PC-3 (cell line): ENCODE results near the gene OSBPL7. TPM values are rescaled to one million over a fixed set of nuclear protein-coding genes. Genes with fewer than 3 reads are reported as not detected.

ENCODE experiments used
- ATAC-seq: fragments of 200-7000 bp; cut with Tn5 transposase; 2 replicates; pipeline ENCODE4 v1.9.1; 2020; ENCODE audit warnings: mild to moderate bottlenecking, moderate library complexity
- BruUV-seq: library from RNA; stranded (reverse); fragments of 400-500 nt; replicated peaks from 2 replicates; lab custom pipeline; 2021; lab: Mats Ljungman, UMichigan
- CTCF ChIA-PET: fragments of 300-600 bp; sonication (Branson Sonifier 250); formaldehyde crosslinking; loops from one replicate; lab custom pipeline; 2022; ENCODE audit warnings: antibody characterized with exemption; lab: Charles Lee
- POLR2A ChIA-PET: fragments of 300-600 bp; sonication (Branson Sonifier 250); formaldehyde crosslinking; loops from one replicate; lab custom pipeline; 2022; ENCODE audit warnings: antibody characterized with exemption; ENCODE audit not compliant: unreplicated experiment; lab: Charles Lee
- DNase-seq: peaks from one replicate; pipeline ENCODE4 v3.0.0-alpha.2; 2015
- H2AFZ ChIP-seq: fragments of 300-600 bp; sonication (generic); 2 replicates; pipeline ENCODE4 v1.6.0; 2016; ENCODE audit warnings: antibody characterized with exemption, low read length
- H3F3A ChIP-seq: fragments of 300-600 bp; sonication (generic); one replicate; pipeline ENCODE4 v1.6.0; 2017; ENCODE audit warnings: antibody characterized with exemption, low read length, control low read depth, mild to moderate bottlenecking; ENCODE audit not compliant: unreplicated experiment
- H3K27ac ChIP-seq: fragments of 300-600 bp; sonication (generic); 2 replicates; pipeline ENCODE4 v1.5.1; 2016; ENCODE audit warnings: mild to moderate bottlenecking, low read length
- H3K27me3 ChIP-seq: fragments of 300-600 bp; sonication (generic); 2 replicates; pipeline ENCODE4 v1.6.1; 2016; ENCODE audit warnings: low read length, mixed read lengths
- H3K36me3 ChIP-seq: fragments of 300-600 bp; sonication (generic); 2 replicates; pipeline ENCODE4 v1.6.1; 2016; ENCODE audit warnings: low read depth, mixed run types, low read length, mixed read lengths
- H3K4me1 ChIP-seq: fragments of 300-600 bp; sonication (generic); 2 replicates; pipeline ENCODE4 v1.5.1; 2016; ENCODE audit warnings: low read length; ENCODE audit not compliant: insufficient read depth
- H3K4me2 ChIP-seq: fragments of 300-600 bp; sonication (generic); 2 replicates; pipeline ENCODE4 v1.6.0; 2016; ENCODE audit warnings: low read length
- H3K4me3 ChIP-seq: fragments of 300-600 bp; sonication (generic); 2 replicates; pipeline ENCODE4 v1.5.1; 2016; ENCODE audit warnings: mild to moderate bottlenecking, low read length, mixed read lengths
- H3K79me2 ChIP-seq: fragments of 300-600 bp; sonication (generic); 2 replicates; pipeline ENCODE4 v1.6.1; 2017; ENCODE audit warnings: low read length, mixed read lengths
- H3K9ac ChIP-seq: fragments of 300-600 bp; sonication (generic); 2 replicates; pipeline ENCODE4 v1.6.0; 2016; ENCODE audit warnings: mild to moderate bottlenecking, low read length
- H3K9me2 ChIP-seq: fragments of 300-600 bp; sonication (generic); replicated peaks from 2 replicates; pipeline ENCODE4 v1.6.1; 2016; ENCODE audit warnings: mixed run types, low read length, mixed read lengths
- H3K9me3 ChIP-seq: fragments of 300-600 bp; sonication (generic); 2 replicates; pipeline ENCODE4 v1.6.1; 2016; ENCODE audit warnings: low read length, mixed read lengths
- H4K20me1 ChIP-seq: fragments of 300-600 bp; sonication (generic); 2 replicates; pipeline ENCODE4 v1.6.1; 2016; ENCODE audit warnings: low read length, mixed read lengths
- CTCF ChIP-seq: fragments of 300-600 bp; sonication (generic); conservative IDR thresholded peaks from 2 replicates; pipeline ENCODE4 v1.5.1; 2017; ENCODE audit warnings: antibody characterized with exemption, low read depth, mild to moderate bottlenecking, low read length
- EZH2 ChIP-seq: fragments of 300-600 bp; sonication (generic); IDR thresholded peaks from one replicate; pipeline ENCODE4 v1.6.1; 2017; ENCODE audit warnings: antibody characterized with exemption, mild to moderate bottlenecking, low read length; ENCODE audit not compliant: unreplicated experiment
- EZH2phosphoT487 ChIP-seq: fragments of 300-600 bp; sonication (generic); IDR thresholded peaks from 2 replicates; pipeline ENCODE4 v1.6.1; 2018; ENCODE audit warnings: mild to moderate bottlenecking, antibody characterized with exemption, low read length, borderline replicate concordance
- intact Hi-C: fragments of 100-400 bp; cut with micrococcal nuclease; formaldehyde crosslinking; loops from 2 replicates; pipeline ENCODE4 v1.9.0; 2023
- total RNA-seq: library from RNA; depleted of rRNA; stranded (reverse); fragments of >200 nt; gene quantifications from 2 replicates; pipeline ENCODE4 v1.2.3, GENCODE V29; 2014

OSBPL7 gene
- total RNA-seq, 1 experiment from 2014 or later: 22.1 TPM

GRCh38 chr17:47836601-47837000, 15.0 kb upstream of the OSBPL7 start:
- TF ChIP-seq EZH2phosphoT487: no peak
- TF ChIP-seq CTCF: no peak
- no peak for TF ChIP-seq EZH2
- Histone ChIP-seq H3K36me3 (no peaks in the 10 kb centered on the region; the same call in 1 of the 2 replicates), H3K27me3 (no peaks in the 10 kb centered on the region), H3K4me3 (no peak overlapping the region), H3K9ac (no peak overlapping the region), H3F3A (no peaks in the 10 kb centered on the region), H3K9me2 (no peaks in the 10 kb centered on the region), H3K4me1 (peaks cover 26% of the 10 kb centered on the region), H4K20me1 (no peaks in the 10 kb centered on the region), H3K79me2 (peaks cover 17% of the 10 kb centered on the region), H3K4me2 (no peak overlapping the region), H3K9me3 (no peaks in the 10 kb centered on the region), H3K27ac (no peak overlapping the region), H2AFZ (no peak overlapping the region)
- ATAC-seq: no peak
- BruUV-seq: no TSS peak
- ChIA-PET POLR2A (no interaction called here), CTCF (no interaction called here)
- intact Hi-C loops: no loop called here
- DNase-seq: no peak

GRCh38 chr17:47834756-47835155, 13.2 kb upstream of the OSBPL7 start:
- Histone ChIP-seq H3K9me3 (no peaks in the 10 kb centered on the region), H3F3A (no peaks in the 10 kb centered on the region), H3K27ac (no peak overlapping the region), H3K36me3 (no peaks in the 10 kb centered on the region; the same call in 1 of the 2 replicates), H3K79me2 (peaks cover 18% of the 10 kb centered on the region), H4K20me1 (no peaks in the 10 kb centered on the region), H2AFZ (no peak overlapping the region), H3K9ac (no peak overlapping the region), H3K4me3 (no peak overlapping the region), H3K9me2 (no peaks in the 10 kb centered on the region), H3K4me1 (peaks cover 25% of the 10 kb centered on the region), H3K27me3 (no peaks in the 10 kb centered on the region), H3K4me2 (no peak overlapping the region)
- intact Hi-C loops: no loop called here
- CTCF ChIA-PET: no interaction called here
- ATAC-seq (no peak), DNase-seq (no peak)
- BruUV-seq: no TSS peak
- TF ChIP-seq CTCF (no peak), EZH2 (no peak), EZH2phosphoT487 (no peak)
- POLR2A ChIA-PET: no interaction called here

- H3K4me1 ChIP-seq: peaks cover 17% of the 10 kb centered on the region
- H3K27me3 ChIP-seq: no peaks in the 10 kb centered on the region
- peaks cover 13% of the 10 kb centered on the region for H3K36me3 ChIP-seq
- H2AFZ ChIP-seq: peak overlapping the region; percentile 85
- no peaks in the 10 kb centered on the region for H4K20me1 ChIP-seq
- no peaks in the 10 kb centered on the region for H3F3A ChIP-seq
- DNase-seq (no peak), ATAC-seq (peak; percentile 27; the same call in 1 of the 2 replicates)
- H3K4me2 ChIP-seq: peak overlapping the region; percentile 95
- TF ChIP-seq EZH2phosphoT487 (no peak), CTCF (no peak), EZH2 (no peak)
- BruUV-seq: TSS peak; percentile 85
- ChIA-PET CTCF (interaction anchor here (0.6 to 1.0 kb wide), 2 partner anchors 9 to 547 kb away, joined by 3 to 5 read pairs; partner anchors contain the start of gene SCRN2), POLR2A (interaction anchor here (0.6 to 1.0 kb wide), 4 partner anchors 10 to 216 kb away, joined by 3 to 8 read pairs (median 4); partner anchors contain the start of genes NFE2L1 and OSBPL7)
- H3K27ac ChIP-seq: peak overlapping the region; percentile 1; the same call in 1 of the 2 replicates
- H3K9ac ChIP-seq: peak overlapping the region; percentile 74
- H3K79me2 ChIP-seq: peaks cover 28% of the 10 kb centered on the region
- intact Hi-C loops: loop anchor here (1.0 to 2.0 kb wide), 2 partner anchors 11 to 55 kb away; partner anchors contain the start of gene OSBPL7
- H3K9me2 ChIP-seq: no peaks in the 10 kb centered on the region
- H3K4me3 ChIP-seq: peak overlapping the region; percentile 71
- H3K9me3 ChIP-seq: no peaks in the 10 kb centered on the region
Measured at GRCh38 chr17:47831934-47832327, 10.3 kb upstream of the OSBPL7 start.
